PC-3 (cell line): Measurements from ENCODE around the gene PRKG2.

ENCODE experiments used
- CTCF ChIP-seq: fragments of 300-600 bp; sonication (generic); conservative IDR thresholded peaks from 2 replicates; pipeline ENCODE4 v1.5.1; 2017; ENCODE audit warnings: antibody characterized with exemption, low read depth, mild to moderate bottlenecking, low read length
- EZH2 ChIP-seq: fragments of 300-600 bp; sonication (generic); IDR thresholded peaks from one replicate; pipeline ENCODE4 v1.6.1; 2017; ENCODE audit warnings: antibody characterized with exemption, mild to moderate bottlenecking, low read length; ENCODE audit not compliant: unreplicated experiment
- EZH2phosphoT487 ChIP-seq: fragments of 300-600 bp; sonication (generic); IDR thresholded peaks from 2 replicates; pipeline ENCODE4 v1.6.1; 2018; ENCODE audit warnings: mild to moderate bottlenecking, antibody characterized with exemption, low read length, borderline replicate concordance

DNA sequence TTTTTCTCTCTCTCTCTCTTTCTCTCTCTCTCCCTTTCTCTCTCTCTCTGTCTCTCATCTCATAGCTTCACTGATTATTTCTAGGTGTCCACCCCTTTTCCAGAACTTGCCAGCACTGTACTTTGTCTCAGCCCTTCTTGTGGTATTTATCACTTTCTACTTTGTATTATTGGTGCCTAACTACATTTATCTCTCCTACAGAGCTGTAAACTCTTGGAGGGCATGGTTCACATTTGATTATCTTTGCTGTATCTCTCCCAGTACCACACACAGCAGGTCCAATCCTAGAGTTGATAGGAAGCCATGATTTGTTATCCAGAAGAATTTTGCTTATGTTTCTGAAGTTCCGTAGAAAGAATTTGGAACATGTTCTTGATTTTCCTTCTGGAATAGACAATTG is 5.2 kb upstream of the PRKG2 start:
- TF ChIP-seq CTCF (no peak), EZH2phosphoT487 (no peak), EZH2 (no peak)
